ENCODE data around the gene C16orf89.

DNA sequence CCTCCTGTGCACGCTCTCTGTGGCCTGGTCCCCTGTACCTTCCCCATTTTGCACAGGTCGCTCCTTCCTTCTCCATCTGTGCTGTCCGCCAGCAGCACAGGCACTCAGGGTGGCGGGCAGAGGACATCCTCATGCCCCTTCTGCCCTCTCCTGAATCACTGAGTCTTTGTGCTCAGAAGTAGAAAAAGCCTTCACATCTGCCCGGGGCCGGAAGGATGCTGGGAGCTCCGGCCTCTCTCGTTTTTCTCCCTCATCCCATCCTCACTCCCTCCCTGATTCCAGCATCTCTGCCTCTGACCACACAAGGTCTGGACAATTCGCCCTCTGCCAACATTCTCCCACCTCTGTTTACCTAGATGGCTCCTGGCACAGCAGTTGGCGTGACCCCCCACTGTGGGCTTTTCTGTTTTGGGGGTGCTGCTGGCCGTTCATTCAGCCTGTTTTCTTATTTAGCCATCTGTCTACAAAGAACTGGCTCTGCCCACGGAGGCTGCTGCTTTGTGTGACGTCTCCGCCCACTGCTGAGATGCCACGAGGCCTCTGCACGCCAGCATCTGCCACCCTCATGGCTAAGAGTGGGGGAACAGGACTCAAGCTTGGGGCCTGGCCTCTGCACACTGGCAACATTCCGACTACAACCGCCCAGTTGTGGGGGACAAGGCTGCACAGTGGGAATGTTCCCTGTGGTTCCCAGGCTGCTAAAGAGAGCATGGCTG lies 70.9 kb downstream of the C16orf89 start:
- TF ChIP-seq CTCF (IDR thresholded peaks at IDR 0.05; ENCODE audit: insufficient read depth, low read depth, low read length) (no peak), EZH2 (IDR thresholded peaks at IDR 0.05; ENCODE audit: insufficient read depth, low read length) (no peak)
